Glutamatergic neuron (in vitro differentiated cells): ENCODE results near the gene DPRX. TPM values are rescaled to one million over a fixed set of nuclear protein-coding genes. Genes with fewer than 3 reads are reported as not detected.

Experiments used
- DNase-seq: peaks from one replicate; pipeline ENCODE4 v3.0.0; 2022
- H3K27ac Mint-ChIP-seq: one replicate; pipeline ENCODE4 v1.8.0; 2020; ENCODE audit warnings: mild to moderate bottlenecking, mixed read lengths, inconsistent platforms; ENCODE audit not compliant: unreplicated experiment
- H3K27me3 Mint-ChIP-seq: one replicate; pipeline ENCODE4 v1.8.0; 2020; ENCODE audit warnings: mild to moderate bottlenecking, moderate library complexity, mixed read lengths, inconsistent platforms; ENCODE audit not compliant: unreplicated experiment
- H3K36me3 Mint-ChIP-seq: one replicate; pipeline ENCODE4 v1.8.0; 2020; ENCODE audit warnings: mild to moderate bottlenecking, mixed read lengths, inconsistent platforms; ENCODE audit not compliant: unreplicated experiment
- H3K4me1 Mint-ChIP-seq: one replicate; pipeline ENCODE4 v1.8.0; 2020; ENCODE audit warnings: mild to moderate bottlenecking, low read depth, mixed read lengths, inconsistent platforms; ENCODE audit not compliant: unreplicated experiment
- H3K4me3 Mint-ChIP-seq: one replicate; pipeline ENCODE4 v1.8.0; 2020; ENCODE audit warnings: mild to moderate bottlenecking, mixed read lengths, inconsistent platforms; ENCODE audit not compliant: unreplicated experiment
- H3K9me3 Mint-ChIP-seq: one replicate; pipeline ENCODE4 v1.8.0; 2020; ENCODE audit warnings: mild to moderate bottlenecking, moderate library complexity, mixed read lengths, inconsistent platforms; ENCODE audit not compliant: unreplicated experiment
- CTCF ChIP-seq: fragments of 200-600 bp; sonication (generic); IDR thresholded peaks from one replicate; pipeline ENCODE4 v1.5.0; 2021; ENCODE audit not compliant: partially characterized antibody, unreplicated experiment
- total RNA-seq: library from RNA; stranded (reverse); fragmentation: NEBNext Ultra II Directional; extraction: Animal tissue kit (Norgen Biotek cat#: 25700); gene quantifications from one replicate; pipeline ENCODE4 v1.2.1, GENCODE V29; 2021; ENCODE audit not compliant: unreplicated experiment

Gene DPRX
- total RNA-seq, 1 donor from 2014 or later = not detected

- no peak for TF ChIP-seq CTCF
- Mint-ChIP-seq H3K9me3 (no peaks in the 10 kb centered on the region), H3K36me3 (no peaks in the 10 kb centered on the region), H3K27ac (no peak overlapping the region), H3K27me3 (no peaks in the 10 kb centered on the region), H3K4me1 (no peaks in the 10 kb centered on the region), H3K4me3 (no peak overlapping the region)
- DNase-seq = no peak
Observed at GRCh38 chr19:53596056-53596455, 35.7 kb upstream of the DPRX start.

- Mint-ChIP-seq H3K27me3 (no peaks in the 10 kb centered on the region), H3K36me3 (no peaks in the 10 kb centered on the region), H3K4me3 (no peak overlapping the region), H3K4me1 (no peaks in the 10 kb centered on the region), H3K9me3 (no peaks in the 10 kb centered on the region), H3K27ac (no peak overlapping the region)
- no peak for DNase-seq
- TF ChIP-seq CTCF = no peak
Observed at GRCh38 chr19:53597023-53597422, 34.8 kb upstream of the DPRX start.

GRCh38 chr19:53598361-53598760 is 33.4 kb upstream of the DPRX start:
- Mint-ChIP-seq H3K9me3 (no peaks in the 10 kb centered on the region), H3K27me3 (no peaks in the 10 kb centered on the region), H3K4me1 (no peaks in the 10 kb centered on the region), H3K36me3 (no peaks in the 10 kb centered on the region), H3K4me3 (no peak overlapping the region), H3K27ac (no peak overlapping the region)
- DNase-seq = no peak
- TF ChIP-seq CTCF = no peak

- no peak overlapping the region for H3K27ac Mint-ChIP-seq
- no peaks in the 10 kb centered on the region for H3K36me3 Mint-ChIP-seq
- no peaks in the 10 kb centered on the region for H3K27me3 Mint-ChIP-seq
- DNase-seq = no peak
- no peaks in the 10 kb centered on the region for H3K4me1 Mint-ChIP-seq
- H3K9me3 Mint-ChIP-seq = no peaks in the 10 kb centered on the region
- TF ChIP-seq CTCF = no peak
- no peak overlapping the region for H3K4me3 Mint-ChIP-seq
Observed at GRCh38 chr19:53600217-53600616, 31.6 kb upstream of the DPRX start.

- no peaks in the 10 kb centered on the region for H3K4me1 Mint-ChIP-seq
- peaks cover 3% of the 10 kb centered on the region for H3K36me3 Mint-ChIP-seq
- H3K27ac Mint-ChIP-seq = no peak overlapping the region
- DNase-seq = no peak
- H3K27me3 Mint-ChIP-seq = no peaks in the 10 kb centered on the region
- no peaks in the 10 kb centered on the region for H3K9me3 Mint-ChIP-seq
- H3K4me3 Mint-ChIP-seq = no peak overlapping the region
- TF ChIP-seq CTCF = no peak
Observed at GRCh38 chr19:53606031-53606430, 25.8 kb upstream of the DPRX start.
